ENCODE data around the gene SCIN. TPM values are rescaled to one million over a fixed set of nuclear protein-coding genes. Genes with fewer than 3 reads are reported as not detected.
A peak's percentile ranks its signal among the peaks of the same experiment; 100 is the strongest.
"Not testable (repeated sequence)": the region's sequence is repeated elsewhere in the genome, so short reads cannot be mapped to it uniquely, and the experiment has no call there.

The SCIN gene
- polyA plus RNA-seq, result 4.3 TPM
- long read RNA-seq, donor 1, result 0 reads
- long read RNA-seq, donor 2, result 0 reads
- long read RNA-seq, donor 3, full-length matches to known transcripts, result 2 of 10 reads
- long read RNA-seq, donor 3, partial matches to known transcripts, result 8 of 10 reads
- long read RNA-seq, donor 3, other reads (novel, unspliced or antisense), result 0 of 10 reads
- long read RNA-seq, donor 4, result 0 reads
- long read RNA-seq, donor 5, result 0 reads
- long read RNA-seq, donor 6, full-length matches to known transcripts, result 1 of 7 reads
- long read RNA-seq, donor 6, partial matches to known transcripts, result 6 of 7 reads
- long read RNA-seq, donor 6, other reads (novel, unspliced or antisense), result 0 of 7 reads
- long read RNA-seq, donor 7, full-length matches to known transcripts, result 2 of 2 reads
- long read RNA-seq, donor 7, partial matches to known transcripts, result 0 of 2 reads
- long read RNA-seq, donor 7, other reads (novel, unspliced or antisense), result 0 of 2 reads
- long read RNA-seq, donor 8, full-length matches to known transcripts, result 3 of 3 reads
- long read RNA-seq, donor 8, partial matches to known transcripts, result 0 of 3 reads
- long read RNA-seq, donor 8, other reads (novel, unspliced or antisense), result 0 of 3 reads
- long read RNA-seq, donor 9, full-length matches to known transcripts, result 1 of 1 reads
- long read RNA-seq, donor 9, partial matches to known transcripts, result 0 of 1 reads
- long read RNA-seq, donor 9, other reads (novel, unspliced or antisense), result 0 of 1 reads
- long read RNA-seq, donor 10, full-length matches to known transcripts, result 3 of 3 reads
- long read RNA-seq, donor 10, partial matches to known transcripts, result 0 of 3 reads
- long read RNA-seq, donor 10, other reads (novel, unspliced or antisense), result 0 of 3 reads
- long read RNA-seq, donor 11, full-length matches to known transcripts, result 2 of 2 reads
- long read RNA-seq, donor 11, partial matches to known transcripts, result 0 of 2 reads
- long read RNA-seq, donor 11, other reads (novel, unspliced or antisense), result 0 of 2 reads

DNA sequence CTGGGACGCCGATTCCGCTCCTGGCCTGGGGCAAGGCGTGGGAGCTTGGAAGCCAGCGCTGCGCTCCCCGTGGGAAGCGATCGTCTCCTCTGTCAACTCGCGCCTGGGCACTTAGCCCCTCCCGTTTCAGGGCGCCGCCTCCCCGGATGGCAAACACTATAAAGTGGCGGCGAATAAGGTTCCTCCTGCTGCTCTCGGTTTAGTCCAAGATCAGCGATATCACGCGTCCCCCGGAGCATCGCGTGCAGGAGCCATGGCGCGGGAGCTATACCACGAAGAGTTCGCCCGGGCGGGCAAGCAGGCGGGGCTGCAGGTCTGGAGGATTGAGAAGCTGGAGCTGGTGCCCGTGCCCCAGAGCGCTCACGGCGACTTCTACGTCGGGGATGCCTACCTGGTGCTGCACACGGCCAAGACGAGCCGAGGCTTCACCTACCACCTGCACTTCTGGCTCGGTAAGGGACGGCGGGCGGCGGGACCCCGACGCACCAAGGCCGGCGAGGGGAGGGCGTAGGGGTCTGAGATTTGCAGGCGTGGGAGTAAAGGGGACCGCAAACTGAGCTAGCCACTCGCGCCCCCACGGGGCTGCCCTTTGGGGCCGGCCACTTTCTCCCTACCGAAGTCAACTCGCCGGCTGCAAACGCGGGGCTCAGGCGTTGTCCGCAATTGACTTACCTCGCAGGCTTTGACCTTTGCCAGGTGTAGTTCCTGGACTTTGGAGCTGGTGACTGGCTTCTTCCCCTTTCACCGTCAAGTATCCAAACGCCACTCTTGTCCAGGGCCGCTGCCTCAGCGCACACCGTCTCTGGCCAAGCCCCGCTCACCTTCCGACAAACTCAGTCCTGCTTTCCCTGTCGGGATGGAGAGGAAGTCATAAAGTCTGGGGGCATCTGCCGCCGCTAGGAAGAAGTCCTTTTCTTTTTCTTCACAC is at the start of gene SCIN:
Gene SCIN, plus strand, starts transcription at position 187 of the 928 bp plus-strand sequence. Its CDS starts 67 bp downstream, at position 254.
- DNase-seq, result peak; percentile 35 to 67
- Histone ChIP-seq H3K27ac (ENCODE audit: low read length) (no peak within 1 kb of the TSS), H3K27me3 (ENCODE audit: control insufficient read depth, insufficient read depth, low read length) (peaks cover 22% of the 10 kb centered on the region), H3K4me3 (ENCODE audit: low read length) (peak within 1 kb of the TSS; percentile 52), H3K9me3 (ENCODE audit: control insufficient read depth, low read depth, low read length) (no peaks in the 10 kb centered on the region), H3K4me1 (ENCODE audit: control insufficient read depth, insufficient read depth, low read length) (peaks cover 2% of the 10 kb centered on the region), H3K36me3 (ENCODE audit: control insufficient read depth, insufficient read depth, low read length) (no peaks in the 10 kb centered on the region)
- 18% methylated on average over 2 of the region's 74 CpGs for WGBS (ENCODE audit: insufficient coverage, low lambda C conversion rate)

GRCh38 chr7:12524794-12525386 is 45.6 kb upstream of the SCIN start:
- H3K27ac ChIP-seq (ENCODE audit: low read length), result no peak overlapping the region
- no peaks in the 10 kb centered on the region for H3K4me1 ChIP-seq (ENCODE audit: control insufficient read depth, insufficient read depth, low read length)
- no peaks in the 10 kb centered on the region for H3K36me3 ChIP-seq (ENCODE audit: control insufficient read depth, insufficient read depth, low read length)
- H3K4me3 ChIP-seq (ENCODE audit: low read length), result no peak overlapping the region
- H3K27me3 ChIP-seq (ENCODE audit: control insufficient read depth, insufficient read depth, low read length), result no peaks in the 10 kb centered on the region
- 30% methylated on average over 4 of the region's 5 CpGs for WGBS (ENCODE audit: insufficient coverage, low lambda C conversion rate)
- DNase-seq, result peak; percentile 12 to 23
- H3K9me3 ChIP-seq (ENCODE audit: control insufficient read depth, low read depth, low read length), result no peaks in the 10 kb centered on the region

DNA sequence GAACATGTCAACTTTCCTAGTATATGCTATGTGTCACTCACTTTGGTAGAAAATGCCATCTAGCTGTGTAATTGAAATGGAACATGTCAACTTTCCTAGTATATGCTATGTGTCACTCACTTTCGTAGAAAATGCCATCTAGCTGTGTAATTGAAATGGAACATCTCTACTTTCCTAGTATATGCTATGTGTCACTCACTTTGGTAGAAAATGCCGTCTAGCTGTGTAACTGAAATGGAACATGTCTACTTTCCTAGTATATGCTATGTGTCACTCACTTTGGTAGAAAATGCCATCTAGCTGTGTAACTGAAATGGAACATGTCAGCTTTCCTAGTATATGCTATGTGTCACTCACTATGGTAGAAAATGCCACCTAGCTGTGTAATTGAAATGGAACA is 43.8 kb upstream of the SCIN start:
- not testable (repeated sequence) for H3K4me3 ChIP-seq (ENCODE audit: low read length); H3K27me3 ChIP-seq (ENCODE audit: control insufficient read depth, insufficient read depth, low read length); H3K9me3 ChIP-seq (ENCODE audit: control insufficient read depth, low read depth, low read length); H3K4me1 ChIP-seq (ENCODE audit: control insufficient read depth, insufficient read depth, low read length); DNase-seq; H3K27ac ChIP-seq (ENCODE audit: low read length); H3K36me3 ChIP-seq (ENCODE audit: control insufficient read depth, insufficient read depth, low read length)
- WGBS (ENCODE audit: insufficient coverage, low lambda C conversion rate), result no CpG with 5 or more reads among the region's 2 CpGs

DNA sequence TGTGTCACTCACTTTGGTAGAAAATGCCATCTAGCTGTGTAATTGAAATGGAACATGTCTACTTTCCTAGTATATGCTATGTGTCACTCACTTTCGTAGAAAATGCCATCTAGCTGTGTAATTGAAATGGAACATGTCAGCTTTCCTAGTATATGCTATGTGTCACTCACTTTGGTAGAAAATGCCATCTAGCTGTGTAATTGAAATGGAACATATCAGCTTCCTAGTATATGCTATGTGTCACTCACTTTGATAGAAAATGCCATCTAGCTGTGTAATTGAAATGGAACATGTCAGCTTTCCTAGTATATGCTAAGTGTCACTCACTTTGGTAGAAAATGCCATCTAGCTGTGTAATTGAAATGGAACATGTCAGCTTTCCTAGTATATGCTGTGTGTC is 42.9 kb upstream of the SCIN start:
- H3K4me1 ChIP-seq (ENCODE audit: control insufficient read depth, insufficient read depth, low read length); H3K9me3 ChIP-seq (ENCODE audit: control insufficient read depth, low read depth, low read length); H3K36me3 ChIP-seq (ENCODE audit: control insufficient read depth, insufficient read depth, low read length); DNase-seq; H3K27me3 ChIP-seq (ENCODE audit: control insufficient read depth, insufficient read depth, low read length); H3K27ac ChIP-seq (ENCODE audit: low read length); H3K4me3 ChIP-seq (ENCODE audit: low read length): not testable (repeated sequence)
- WGBS (ENCODE audit: insufficient coverage, low lambda C conversion rate), result no CpG with 5 or more reads among the region's 1 CpG

GRCh38 chr7:12529971-12530710 is 40.4 kb upstream of the SCIN start:
- 100% methylated on average over 2 of the region's 8 CpGs for WGBS (ENCODE audit: insufficient coverage, low lambda C conversion rate)
- DNase-seq, result no peak
- Histone ChIP-seq H3K4me3 (ENCODE audit: low read length) (no peak overlapping the region), H3K27me3 (ENCODE audit: control insufficient read depth, insufficient read depth, low read length) (no peaks in the 10 kb centered on the region), H3K36me3 (ENCODE audit: control insufficient read depth, insufficient read depth, low read length) (no peaks in the 10 kb centered on the region), H3K27ac (ENCODE audit: low read length) (no peak overlapping the region), H3K4me1 (ENCODE audit: control insufficient read depth, insufficient read depth, low read length) (no peaks in the 10 kb centered on the region), H3K9me3 (ENCODE audit: control insufficient read depth, low read depth, low read length) (peaks cover 2% of the 10 kb centered on the region)

DNA sequence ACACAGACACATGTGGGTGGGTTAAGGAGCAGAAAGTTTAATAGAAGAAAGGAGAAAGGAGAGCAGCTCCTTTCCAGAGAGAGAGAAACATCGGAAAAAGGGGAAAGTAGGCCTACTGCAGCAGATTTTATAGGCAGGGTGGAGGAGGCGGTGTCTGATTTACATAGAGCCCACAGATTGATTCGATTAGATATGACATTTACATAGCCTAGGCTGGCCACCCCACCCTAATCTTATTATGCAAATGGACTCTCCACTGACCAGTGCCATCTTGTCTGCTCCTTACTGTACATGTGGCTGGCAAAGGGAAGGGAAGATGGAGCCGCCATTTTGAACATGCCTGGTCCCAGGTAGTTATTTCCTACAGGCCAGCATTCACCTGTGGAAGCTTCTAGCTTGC is 38.7 kb upstream of the SCIN start:
- Histone ChIP-seq H3K27ac (ENCODE audit: low read length) (no peak overlapping the region), H3K27me3 (ENCODE audit: control insufficient read depth, insufficient read depth, low read length) (no peaks in the 10 kb centered on the region), H3K36me3 (ENCODE audit: control insufficient read depth, insufficient read depth, low read length) (no peaks in the 10 kb centered on the region), H3K9me3 (ENCODE audit: control insufficient read depth, low read depth, low read length) (peaks cover 2% of the 10 kb centered on the region), H3K4me3 (ENCODE audit: low read length) (no peak overlapping the region), H3K4me1 (ENCODE audit: control insufficient read depth, insufficient read depth, low read length) (no peaks in the 10 kb centered on the region)
- DNase-seq, result no peak
- no CpG with 5 or more reads among the region's 4 CpGs for WGBS (ENCODE audit: insufficient coverage, low lambda C conversion rate)

DNA sequence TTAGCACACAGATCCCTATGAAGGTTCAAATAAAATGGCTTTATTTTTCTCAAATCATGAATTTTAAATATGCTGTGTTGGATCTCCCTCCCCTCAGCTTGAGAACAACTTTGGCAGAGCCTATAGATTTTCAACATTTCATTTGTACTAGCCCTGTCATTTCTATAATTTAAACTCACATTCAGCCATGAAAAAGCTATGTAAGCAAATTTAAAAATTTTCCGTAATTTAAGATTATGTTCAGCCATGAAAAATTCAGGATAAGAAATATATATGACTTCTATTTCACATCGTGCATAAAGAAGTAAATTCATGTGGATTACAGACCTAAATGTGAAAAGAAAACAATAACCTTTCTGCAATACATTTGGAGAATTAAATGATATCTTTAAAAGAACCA is 36.5 kb upstream of the SCIN start:
- H3K4me1 ChIP-seq (ENCODE audit: control insufficient read depth, insufficient read depth, low read length), result no peaks in the 10 kb centered on the region
- 100% methylated on average over 1 of the region's 2 CpGs for WGBS (ENCODE audit: insufficient coverage, low lambda C conversion rate)
- peaks cover 2% of the 10 kb centered on the region for H3K9me3 ChIP-seq (ENCODE audit: control insufficient read depth, low read depth, low read length)
- no peaks in the 10 kb centered on the region for H3K36me3 ChIP-seq (ENCODE audit: control insufficient read depth, insufficient read depth, low read length)
- no peak overlapping the region for H3K4me3 ChIP-seq (ENCODE audit: low read length)
- no peak overlapping the region for H3K27ac ChIP-seq (ENCODE audit: low read length)
- H3K27me3 ChIP-seq (ENCODE audit: control insufficient read depth, insufficient read depth, low read length), result no peaks in the 10 kb centered on the region
- no peak for DNase-seq

DNA sequence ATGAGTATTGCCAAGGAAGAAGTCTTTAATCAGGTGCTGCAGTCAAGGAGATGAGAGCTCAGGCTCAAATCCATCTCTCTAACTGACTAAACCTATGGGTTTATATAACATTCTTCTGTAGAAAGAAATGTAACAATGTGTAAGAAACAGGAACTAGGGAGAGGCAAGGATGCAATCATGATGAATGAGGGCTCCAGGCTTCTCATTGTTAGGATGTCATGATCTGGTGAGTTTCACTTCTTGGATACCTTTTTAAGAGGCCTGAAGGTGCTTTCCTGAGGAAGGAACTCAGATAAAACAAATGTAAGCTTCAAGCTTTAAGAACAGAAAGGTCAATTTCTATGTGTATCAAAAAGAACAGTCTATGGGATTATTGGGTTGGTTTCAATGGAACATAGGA is 30.8 kb upstream of the SCIN start:
- Histone ChIP-seq H3K4me1 (ENCODE audit: control insufficient read depth, insufficient read depth, low read length) (no peaks in the 10 kb centered on the region), H3K9me3 (ENCODE audit: control insufficient read depth, low read depth, low read length) (peaks cover 2% of the 10 kb centered on the region), H3K27ac (ENCODE audit: low read length) (no peak overlapping the region), H3K27me3 (ENCODE audit: control insufficient read depth, insufficient read depth, low read length) (no peaks in the 10 kb centered on the region), H3K4me3 (ENCODE audit: low read length) (no peak overlapping the region), H3K36me3 (ENCODE audit: control insufficient read depth, insufficient read depth, low read length) (no peaks in the 10 kb centered on the region)
- DNase-seq, result no peak

DNA sequence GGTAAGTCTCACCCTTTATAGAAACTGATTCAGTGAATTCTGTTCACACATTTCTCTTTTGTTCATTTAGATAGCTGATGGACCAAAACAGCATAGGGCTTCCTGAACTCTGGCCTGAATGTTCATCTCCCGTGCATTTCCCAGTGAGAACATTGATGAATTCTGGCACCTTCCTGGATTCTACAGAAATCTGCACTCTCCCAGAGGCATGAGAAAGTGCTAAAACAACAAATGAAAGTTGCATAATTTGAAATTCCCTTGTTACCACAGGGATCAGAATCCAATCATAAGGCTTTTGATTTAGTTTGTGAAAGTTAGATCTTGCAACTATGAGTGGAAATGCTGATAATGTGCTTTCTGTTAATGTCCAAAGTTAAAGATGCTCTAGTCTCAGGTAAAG is 29.7 kb upstream of the SCIN start:
- Histone ChIP-seq H3K36me3 (ENCODE audit: control insufficient read depth, insufficient read depth, low read length) (no peaks in the 10 kb centered on the region), H3K9me3 (ENCODE audit: control insufficient read depth, low read depth, low read length) (no peaks in the 10 kb centered on the region), H3K4me1 (ENCODE audit: control insufficient read depth, insufficient read depth, low read length) (no peaks in the 10 kb centered on the region), H3K4me3 (ENCODE audit: low read length) (no peak overlapping the region), H3K27ac (ENCODE audit: low read length) (no peak overlapping the region), H3K27me3 (ENCODE audit: control insufficient read depth, insufficient read depth, low read length) (no peaks in the 10 kb centered on the region)
- WGBS (ENCODE audit: insufficient coverage, low lambda C conversion rate), result 80% methylated on average over 1 of the region's 1 CpG
- no peak for DNase-seq
